OCI-LY7 (cell line): Measurements from ENCODE around the gene CFAP90.

Experiments
- CTCF ChIP-seq: fragments of 200-600 bp; sonication (generic); conservative IDR thresholded peaks from 2 replicates; pipeline ENCODE4 v1.5.1; 2014; ENCODE audit warnings: mild to moderate bottlenecking, antibody characterized with exemption, low read length, moderate library complexity, mixed read lengths
- EZH2phosphoT487 ChIP-seq: fragments of 200-600 bp; sonication (generic); IDR thresholded peaks from 2 replicates; pipeline ENCODE4 v1.6.1; 2018; ENCODE audit warnings: low read depth, borderline replicate concordance, mild to moderate bottlenecking, mixed run types, antibody characterized with exemption, low read length, moderate library complexity, mixed read lengths

- no peak for TF ChIP-seq CTCF
- TF ChIP-seq EZH2phosphoT487 = no peak
Measured at GRCh38 chr5:7888901-7889300, 38.0 kb upstream of the CFAP90 start.
